Endometrial microvascular endothelial cells (primary cell): ENCODE data around the gene FCMR. TPM values are rescaled to one million over a fixed set of nuclear protein-coding genes. Genes with fewer than 3 reads are reported as not detected.

Experiments
- in situ Hi-C: cut with HindIII; loops from 2 replicates; pipeline ENCODE4 v1.10.0; 2017; ENCODE audit warnings: low sequenced_read_pairs, low pct_unique_long_range_greater_than_20kb; ENCODE audit errors: inconsistent ontology term
- total RNA-seq: library from RNA; depleted of rRNA; stranded (reverse); fragments of >200 nt; gene quantifications from one replicate; pipeline ENCODE4 v1.2.3, GENCODE V29; 2015; ENCODE audit errors: inconsistent ontology term

Gene FCMR
- not detected for total RNA-seq

- in situ Hi-C loops: no loop called here
Observed at GRCh38 chr1:206921772-206922265, at the start of gene FCMR. FCMR (minus strand) TSS chr1:206921941; CDS start chr1:206921854, 87 bp downstream.

GRCh38 chr1:206971029-206971655, 49.4 kb upstream of the FCMR start:
- in situ Hi-C loops: no loop called here

- in situ Hi-C loops: no loop called here
Observed at GRCh38 chr1:206970446-206970845, 48.7 kb upstream of the FCMR start, which contains the start of gene FCAMR. FCAMR (minus strand) TSS chr1:206970460; CDS start chr1:206970125, 335 bp downstream.

- in situ Hi-C loops: no loop called here
Observed at GRCh38 chr1:206969090-206969489, 47.3 kb upstream of the FCMR start.

- in situ Hi-C loops: no loop called here
Observed at GRCh38 chr1:206967096-206967849, 45.5 kb upstream of the FCMR start.

GRCh38 chr1:206965781-206966180, 44.0 kb upstream of the FCMR start:
- in situ Hi-C loops: no loop called here

GRCh38 chr1:206963740-206964139, 42.0 kb upstream of the FCMR start:
- in situ Hi-C loops: no loop called here

GRCh38 chr1:206963119-206963712, 41.5 kb upstream of the FCMR start:
- in situ Hi-C loops: no loop called here

GRCh38 chr1:206962272-206962671, 40.5 kb upstream of the FCMR start:
- in situ Hi-C loops: no loop called here

GRCh38 chr1:206961668-206962067, 39.9 kb upstream of the FCMR start:
- in situ Hi-C loops: no loop called here

GRCh38 chr1:206960676-206961386, 39.1 kb upstream of the FCMR start:
- in situ Hi-C loops: no loop called here

- in situ Hi-C loops: no loop called here
Observed at GRCh38 chr1:206958144-206958543, 36.4 kb upstream of the FCMR start.

GRCh38 chr1:206957639-206958038, 35.9 kb upstream of the FCMR start:
- in situ Hi-C loops: no loop called here

- in situ Hi-C loops: no loop called here
Observed at GRCh38 chr1:206955476-206956451, 34.0 kb upstream of the FCMR start.

GRCh38 chr1:206954459-206955342, 33.0 kb upstream of the FCMR start:
- in situ Hi-C loops: no loop called here

GRCh38 chr1:206953626-206954025, 31.9 kb upstream of the FCMR start:
- in situ Hi-C loops: no loop called here

- in situ Hi-C loops: no loop called here
Observed at GRCh38 chr1:206953126-206953525, 31.4 kb upstream of the FCMR start.
